ENCODE data around the gene TRAK2. TPM values are rescaled to one million over a fixed set of nuclear protein-coding genes. Genes with fewer than 3 reads are reported as not detected.

Gene TRAK2
- total RNA-seq, 4 donors from 2014 or later: 41.5 to 78.9 (median 54.5) TPM

- DNase-seq: no peak
- WGBS, 2 donors (ENCODE audit: low coverage in 1 of 2): 67 to 74% methylated on average over 3 of the region's 3 CpGs
- Histone ChIP-seq H3K4me3 (no peak overlapping the region), H3K4me1 (peaks cover 6 to 52% (median 18%) of the 10 kb centered on the region in 4 donors), H3K9me3 (no peaks in the 10 kb centered on the region), H3K27ac (peak overlapping the region in 1 of 4 donors; percentile 4), H3K27me3 (no peaks in the 10 kb centered on the region), H3K36me3 (no peaks in the 10 kb centered on the region)
- in situ Hi-C loops (cut with MboI; ENCODE audit: low pct_ligation_motif_present in 1 of 4, low pct_unique_long_range_greater_than_20kb in 1 of 4, low sequenced_read_pairs in 3 of 4): no loop called here
- no peak for TF ChIP-seq POLR2AphosphoS5 (IDR thresholded peaks at IDR 0.05)
- TF ChIP-seq, protein P1, sequence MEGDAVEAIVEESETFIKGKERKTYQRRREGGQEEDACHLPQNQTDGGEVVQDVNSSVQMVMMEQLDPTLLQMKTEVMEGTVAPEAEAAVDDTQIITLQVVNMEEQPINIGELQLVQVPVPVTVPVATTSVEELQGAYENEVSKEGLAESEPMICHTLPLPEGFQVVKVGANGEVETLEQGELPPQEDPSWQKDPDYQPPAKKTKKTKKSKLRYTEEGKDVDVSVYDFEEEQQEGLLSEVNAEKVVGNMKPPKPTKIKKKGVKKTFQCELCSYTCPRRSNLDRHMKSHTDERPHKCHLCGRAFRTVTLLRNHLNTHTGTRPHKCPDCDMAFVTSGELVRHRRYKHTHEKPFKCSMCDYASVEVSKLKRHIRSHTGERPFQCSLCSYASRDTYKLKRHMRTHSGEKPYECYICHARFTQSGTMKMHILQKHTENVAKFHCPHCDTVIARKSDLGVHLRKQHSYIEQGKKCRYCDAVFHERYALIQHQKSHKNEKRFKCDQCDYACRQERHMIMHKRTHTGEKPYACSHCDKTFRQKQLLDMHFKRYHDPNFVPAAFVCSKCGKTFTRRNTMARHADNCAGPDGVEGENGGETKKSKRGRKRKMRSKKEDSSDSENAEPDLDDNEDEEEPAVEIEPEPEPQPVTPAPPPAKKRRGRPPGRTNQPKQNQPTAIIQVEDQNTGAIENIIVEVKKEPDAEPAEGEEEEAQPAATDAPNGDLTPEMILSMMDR (IDR thresholded peaks at IDR 0.05): no peak
- no peak for TF ChIP-seq POLR2A (IDR thresholded peaks at IDR 0.05)
- no peak for TF ChIP-seq EP300 (IDR thresholded peaks at IDR 0.05; ENCODE audit: low read depth)
- intact Hi-C loops (cut with DNase I; ENCODE audit: low total_unique reads): no loop called here
Observed at GRCh38 chr2:201420442-201421113, 30.7 kb downstream of the TRAK2 start.

DNA sequence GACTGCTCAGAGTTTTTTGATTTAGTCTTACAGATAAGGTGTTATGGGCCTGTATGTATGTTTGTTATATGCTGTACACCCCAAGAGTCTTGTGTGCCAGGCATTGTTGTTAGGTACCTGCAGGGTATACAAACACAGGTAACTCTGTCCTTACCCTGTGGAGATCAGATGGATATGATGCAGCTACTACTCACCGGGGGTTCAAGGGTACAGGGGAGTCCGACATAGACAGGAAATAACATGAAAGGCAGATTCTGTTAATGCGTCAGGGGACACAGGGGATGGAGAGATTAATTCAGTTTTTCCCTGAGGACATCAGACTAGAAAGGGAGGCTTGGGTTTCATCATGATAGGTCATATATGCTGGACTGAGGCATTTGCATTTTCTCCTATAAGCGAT lies 31.3 kb downstream of the TRAK2 start:
- H3K4me3 ChIP-seq: no peak overlapping the region
- in situ Hi-C loops (cut with MboI; ENCODE audit: low pct_ligation_motif_present in 1 of 4, low pct_unique_long_range_greater_than_20kb in 1 of 4, low sequenced_read_pairs in 3 of 4): no loop called here
- DNase-seq: no peak
- 88 to 100% methylated on average over 3 to 4 of the region's 4 CpGs for WGBS, 2 donors (ENCODE audit: low coverage in 1 of 2)
- H3K9me3 ChIP-seq: no peaks in the 10 kb centered on the region
- intact Hi-C loops (cut with DNase I; ENCODE audit: low total_unique reads): no loop called here
- H3K4me1 ChIP-seq: peaks cover 6 to 52% (median 15%) of the 10 kb centered on the region in 4 donors
- TF ChIP-seq EP300 (IDR thresholded peaks at IDR 0.05; ENCODE audit: low read depth): no peak
- no peak for TF ChIP-seq POLR2A (IDR thresholded peaks at IDR 0.05)
- TF ChIP-seq, protein P1 (IDR thresholded peaks at IDR 0.05): no peak
- no peak for TF ChIP-seq POLR2AphosphoS5 (IDR thresholded peaks at IDR 0.05)
- H3K36me3 ChIP-seq: no peaks in the 10 kb centered on the region
- no peaks in the 10 kb centered on the region for H3K27me3 ChIP-seq
- H3K27ac ChIP-seq: peak overlapping the region in 1 of 4 donors; percentile 4

- Histone ChIP-seq H3K27ac (peak overlapping the region in 1 of 4 donors; percentile 26), H3K9me3 (no peaks in the 10 kb centered on the region), H3K27me3 (no peaks in the 10 kb centered on the region), H3K4me3 (no peak overlapping the region), H3K36me3 (no peaks in the 10 kb centered on the region), H3K4me1 (peaks cover 2 to 52% (median 11%) of the 10 kb centered on the region in 4 donors)
- TF ChIP-seq POLR2A (IDR thresholded peaks at IDR 0.05): no peak
- TF ChIP-seq POLR2AphosphoS5 (IDR thresholded peaks at IDR 0.05): no peak
- no peak for TF ChIP-seq EP300 (IDR thresholded peaks at IDR 0.05; ENCODE audit: low read depth)
- TF ChIP-seq, protein P1 (IDR thresholded peaks at IDR 0.05): peak in 3 of 5 experiments; percentile 14 to 19 (median 16)
- intact Hi-C loops (cut with DNase I; ENCODE audit: low total_unique reads): no loop called here
- peak; percentile 57 for DNase-seq
- in situ Hi-C loops (cut with MboI; ENCODE audit: low pct_ligation_motif_present in 1 of 4, low pct_unique_long_range_greater_than_20kb in 1 of 4, low sequenced_read_pairs in 3 of 4): no loop called here
- 30 to 37% methylated on average over 3 of the region's 3 CpGs for WGBS, 2 donors (ENCODE audit: low coverage in 1 of 2)
Observed at GRCh38 chr2:201419057-201419635, 32.1 kb downstream of the TRAK2 start.

DNA sequence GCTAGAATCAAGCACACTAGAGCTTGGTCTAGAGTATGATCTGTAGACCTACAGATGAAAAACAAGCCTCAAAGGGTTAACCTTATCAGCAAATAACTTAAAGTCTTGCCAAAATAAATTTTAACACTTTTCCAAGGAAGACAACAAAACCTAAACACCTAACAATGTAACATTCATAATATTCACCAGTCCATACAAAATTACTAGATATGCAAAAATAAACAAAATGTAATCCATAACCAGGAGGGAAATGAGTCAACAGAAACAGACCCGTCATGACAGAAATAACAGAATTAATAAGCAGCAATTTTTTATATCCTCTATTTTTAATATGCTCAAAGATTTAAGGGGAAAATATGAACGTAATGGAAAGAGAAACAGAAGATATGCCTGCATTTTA lies 36.1 kb downstream of the TRAK2 start:
- no peaks in the 10 kb centered on the region for H3K9me3 ChIP-seq
- peaks cover 0 to 40% (median 12%) of the 10 kb centered on the region in 4 donors for H3K4me1 ChIP-seq
- WGBS, 2 donors (ENCODE audit: low coverage in 1 of 2): 28 to 30% methylated on average over 2 of the region's 2 CpGs
- no peak for TF ChIP-seq EP300 (IDR thresholded peaks at IDR 0.05; ENCODE audit: low read depth)
- TF ChIP-seq POLR2AphosphoS5 (IDR thresholded peaks at IDR 0.05): no peak
- no peak for TF ChIP-seq POLR2A (IDR thresholded peaks at IDR 0.05)
- TF ChIP-seq, protein P1 (IDR thresholded peaks at IDR 0.05): no peak
- in situ Hi-C loops (cut with MboI; ENCODE audit: low pct_ligation_motif_present in 1 of 4, low pct_unique_long_range_greater_than_20kb in 1 of 4, low sequenced_read_pairs in 3 of 4) (no loop called here), intact Hi-C loops (cut with DNase I; ENCODE audit: low total_unique reads) (no loop called here)
- H3K4me3 ChIP-seq: no peak overlapping the region
- H3K27ac ChIP-seq: no peak overlapping the region
- no peak for DNase-seq
- H3K36me3 ChIP-seq: no peaks in the 10 kb centered on the region
- no peaks in the 10 kb centered on the region for H3K27me3 ChIP-seq
